Testis (tissue), 2 donors: ENCODE results near the gene CEACAM7.

ENCODE experiments used
- CTCF ChIP-seq, 3 experiments: fragments of 450-650 bp in 2 of 3; fragments of 200-600 bp in 1 of 3; sonication (generic) in 1 of 3; IDR thresholded peaks; one replicate each; pipeline ENCODE4 v1.5.1; 2016 to 2019; ENCODE audit warnings: antibody characterized with exemption in 3 of 3, mild to moderate bottlenecking in 2 of 3, moderate library complexity in 1 of 3
- POLR2A ChIP-seq: fragments of 450-650 bp; IDR thresholded peaks from one replicate; pipeline ENCODE4 v1.6.1; 2017; ENCODE audit warnings: antibody characterized with exemption, mild to moderate bottlenecking, moderate library complexity

GRCh38 chr19:41687419-41687818 is 651 bp downstream of the CEACAM7 start:
- no peak for TF ChIP-seq POLR2A
- no peak for TF ChIP-seq CTCF (IDR thresholded peaks at IDR 0.05)
